Activated effector memory CD4-positive, alpha-beta T cell treated with anti-CD3 and anti-CD28 coated beads, Interleukin-2, amount 50 U/mL, for 16 hours (primary cell): ENCODE results near the gene GOSR2.

Experiments used
- DNase-seq: peaks from one replicate; pipeline ENCODE4 v3.0.0-alpha.2; 2020

Gene GOSR2

GRCh38 chr17:46922804-46923635, at the start of gene GOSR2:
Gene GOSR2 (plus strand): TSS chr17:46923160. CDS start chr17:46923193, 33 bp downstream.
- peak; percentile 95 for DNase-seq

GRCh38 chr17:46873941-46874645, 48.9 kb upstream of the GOSR2 start:
- no peak for DNase-seq

- DNase-seq, result no peak
Observed at GRCh38 chr17:46874906-46875305, 48.1 kb upstream of the GOSR2 start.

GRCh38 chr17:46875849-46876352, 47.1 kb upstream of the GOSR2 start:
- DNase-seq, result no peak

- no peak for DNase-seq
Observed at GRCh38 chr17:46876353-46876887, 46.5 kb upstream of the GOSR2 start.

GRCh38 chr17:46876926-46877325, 46.0 kb upstream of the GOSR2 start:
- DNase-seq, result no peak

- DNase-seq, result no peak
Observed at GRCh38 chr17:46877466-46877865, 45.5 kb upstream of the GOSR2 start.

- DNase-seq, result no peak
Observed at GRCh38 chr17:46878055-46878454, 44.9 kb upstream of the GOSR2 start.

GRCh38 chr17:46879101-46879500, 43.9 kb upstream of the GOSR2 start:
- DNase-seq, result no peak

- DNase-seq, result no peak
Observed at GRCh38 chr17:46881015-46881414, 41.9 kb upstream of the GOSR2 start.

GRCh38 chr17:46882666-46883065, 40.3 kb upstream of the GOSR2 start:
- DNase-seq, result no peak

GRCh38 chr17:46883871-46884520, 39.0 kb upstream of the GOSR2 start:
- no peak for DNase-seq

GRCh38 chr17:46884552-46884951, 38.4 kb upstream of the GOSR2 start:
- DNase-seq, result no peak

- no peak for DNase-seq
Observed at GRCh38 chr17:46885415-46886309, 37.3 kb upstream of the GOSR2 start.

- DNase-seq, result no peak
Observed at GRCh38 chr17:46886310-46886663, 36.7 kb upstream of the GOSR2 start.

- DNase-seq, result no peak
Observed at GRCh38 chr17:46887717-46888116, 35.2 kb upstream of the GOSR2 start.

GRCh38 chr17:46888727-46889126, 34.2 kb upstream of the GOSR2 start:
- DNase-seq, result no peak

GRCh38 chr17:46889519-46889918, 33.4 kb upstream of the GOSR2 start:
- DNase-seq, result no peak

GRCh38 chr17:46889992-46890564, 32.9 kb upstream of the GOSR2 start:
- DNase-seq, result no peak

GRCh38 chr17:46890638-46891037, 32.3 kb upstream of the GOSR2 start:
- DNase-seq, result no peak

GRCh38 chr17:46892192-46892703, 30.7 kb upstream of the GOSR2 start:
- DNase-seq, result no peak

- no peak for DNase-seq
Observed at GRCh38 chr17:46894024-46894423, 28.9 kb upstream of the GOSR2 start.
